MM.1S (cell line): ENCODE measurements around the gene GAL.

Experiments
- DNase-seq: peaks from one replicate; pipeline ENCODE4 v3.0.0-alpha.2; 2015
- H2AFZ ChIP-seq: fragments of 300-600 bp; sonication (generic); 2 replicates; pipeline ENCODE4 v1.6.0; 2016; ENCODE audit warnings: antibody characterized with exemption, low read length
- H3F3A ChIP-seq: fragments of 300-600 bp; sonication (generic); 2 replicates; pipeline ENCODE4 v1.6.1; 2016; ENCODE audit warnings: mild to moderate bottlenecking, antibody characterized with exemption, low read length, moderate library complexity, mixed read lengths; ENCODE audit not compliant: insufficient read depth
- H3K27ac ChIP-seq: fragments of 300-600 bp; sonication (generic); 2 replicates; pipeline ENCODE4 v1.5.1; 2016; ENCODE audit warnings: mild to moderate bottlenecking, low read length
- H3K27me3 ChIP-seq: fragments of 300-600 bp; sonication (generic); replicated peaks from 2 replicates; pipeline ENCODE4 v1.6.0; 2016; ENCODE audit warnings: low read length; ENCODE audit not compliant: insufficient read depth
- H3K36me3 ChIP-seq: fragments of 300-600 bp; sonication (generic); replicated peaks from 2 replicates; pipeline ENCODE4 v1.6.1; 2016; ENCODE audit warnings: mild to moderate bottlenecking, low read length, mixed read lengths; ENCODE audit not compliant: insufficient read depth
- H3K4me1 ChIP-seq: fragments of 300-600 bp; sonication (generic); 2 replicates; pipeline ENCODE4 v1.6.1; 2016; ENCODE audit warnings: low read length, mixed read lengths
- H3K4me2 ChIP-seq: fragments of 300-600 bp; sonication (generic); 2 replicates; pipeline ENCODE4 v1.6.0; 2016; ENCODE audit warnings: low read depth, low read length
- H3K4me3 ChIP-seq: fragments of 300-600 bp; sonication (generic); 2 replicates; pipeline ENCODE4 v1.5.1; 2016; ENCODE audit warnings: low read length, mixed read lengths
- H3K79me2 ChIP-seq: fragments of 300-600 bp; sonication (generic); 2 replicates; pipeline ENCODE4 v1.6.1; 2016; ENCODE audit warnings: mixed run types, low read length, mixed read lengths
- H3K9ac ChIP-seq: fragments of 300-600 bp; sonication (generic); 2 replicates; pipeline ENCODE4 v1.6.1; 2016; ENCODE audit warnings: low read length, mixed read lengths
- H3K9me2 ChIP-seq: fragments of 300-600 bp; sonication (generic); replicated peaks from 2 replicates; pipeline ENCODE4 v1.6.1; 2016; ENCODE audit warnings: mild to moderate bottlenecking, low read length, mixed read lengths; ENCODE audit not compliant: insufficient read depth
- H3K9me3 ChIP-seq: fragments of 300-600 bp; sonication (generic); replicated peaks from 2 replicates; pipeline ENCODE4 v1.6.1; 2016; ENCODE audit warnings: mild to moderate bottlenecking, low read length, mixed read lengths; ENCODE audit not compliant: insufficient read depth
- H4K20me1 ChIP-seq: fragments of 300-600 bp; sonication (generic); 2 replicates; pipeline ENCODE4 v1.6.1; 2016; ENCODE audit warnings: mild to moderate bottlenecking, low read length, moderate library complexity, mixed read lengths; ENCODE audit not compliant: insufficient read depth
- CTCF ChIP-seq: fragments of 300-600 bp; sonication (generic); IDR thresholded peaks from 2 replicates; pipeline ENCODE4 v1.5.1; 2016; ENCODE audit warnings: antibody characterized with exemption, low read length, mixed read lengths
- EZH2 ChIP-seq: fragments of 300-600 bp; sonication (generic); optimal IDR thresholded peaks from 2 replicates; pipeline ENCODE3; 2017; ENCODE audit warnings: low read depth, mild to moderate bottlenecking, antibody characterized with exemption, low read length, mixed read lengths
- EZH2phosphoT487 ChIP-seq: fragments of 300-600 bp; sonication (generic); IDR thresholded peaks from 2 replicates; pipeline ENCODE4 v1.6.1; 2018; ENCODE audit warnings: antibody characterized with exemption, low read length

The GAL gene

DNA sequence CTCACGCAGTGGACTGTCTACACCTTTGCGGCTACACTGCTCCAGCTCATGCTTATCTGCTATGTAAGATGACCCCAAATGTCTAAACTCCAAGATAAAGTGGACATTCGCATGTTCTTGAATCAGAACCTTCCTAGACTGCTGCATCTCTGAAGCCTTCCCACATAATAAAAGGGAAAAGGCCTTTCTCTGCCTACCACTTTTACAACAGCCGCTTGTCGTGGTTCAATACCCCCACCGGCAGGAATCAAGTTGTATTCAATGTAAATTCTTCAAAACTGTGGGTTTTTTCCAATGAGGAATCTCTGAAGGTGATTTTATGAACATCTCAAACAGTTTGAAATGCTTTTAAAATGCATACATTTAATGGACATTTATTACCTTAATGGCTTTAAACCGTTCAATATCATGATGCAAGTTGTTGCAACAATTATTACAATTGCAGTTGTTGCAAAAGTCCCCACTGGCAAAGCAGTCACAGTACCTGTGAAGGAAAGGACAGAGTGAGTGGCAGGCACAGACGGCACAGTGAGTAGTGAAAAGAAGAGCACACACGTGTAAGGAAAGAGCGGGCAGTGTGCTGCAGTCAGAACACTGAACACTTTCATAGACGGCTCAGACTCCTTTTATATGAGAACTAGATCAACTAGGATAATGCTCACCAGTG is 31.2 kb downstream of the GAL start:
- no peak for TF ChIP-seq CTCF
- no peak for TF ChIP-seq EZH2phosphoT487
- TF ChIP-seq EZH2 = no peak
- H3K27me3 ChIP-seq = no peaks in the 10 kb centered on the region

GRCh38 chr11:68721075-68721474 is 36.7 kb downstream of the GAL start:
- H3K79me2 ChIP-seq = no peaks in the 10 kb centered on the region
- H2AFZ ChIP-seq = no peak overlapping the region
- H4K20me1 ChIP-seq = no peaks in the 10 kb centered on the region
- H3K36me3 ChIP-seq = no peaks in the 10 kb centered on the region
- no peaks in the 10 kb centered on the region for H3K9me3 ChIP-seq
- H3K27ac ChIP-seq = no peak overlapping the region
- H3K4me2 ChIP-seq = no peak overlapping the region
- H3K4me3 ChIP-seq = no peak overlapping the region
- H3K9ac ChIP-seq = no peak overlapping the region
- no peaks in the 10 kb centered on the region for H3K27me3 ChIP-seq
- TF ChIP-seq CTCF = no peak
- no peak for TF ChIP-seq EZH2
- no peak for TF ChIP-seq EZH2phosphoT487
- H3K4me1 ChIP-seq = no peaks in the 10 kb centered on the region
- no peak for DNase-seq
- no peaks in the 10 kb centered on the region for H3F3A ChIP-seq
- H3K9me2 ChIP-seq = no peaks in the 10 kb centered on the region

More for the DNA sequence above, 31.2 kb downstream of the GAL start:
- no peak overlapping the region for H3K27ac ChIP-seq
- H3K36me3 ChIP-seq = no peaks in the 10 kb centered on the region
- H4K20me1 ChIP-seq = no peaks in the 10 kb centered on the region
- H3K9me2 ChIP-seq = no peaks in the 10 kb centered on the region
- no peaks in the 10 kb centered on the region for H3K4me1 ChIP-seq
- H3K9ac ChIP-seq = no peak overlapping the region
- no peaks in the 10 kb centered on the region for H3K9me3 ChIP-seq
- no peaks in the 10 kb centered on the region for H3F3A ChIP-seq
- H3K4me2 ChIP-seq = no peak overlapping the region
- DNase-seq = no peak
- H3K79me2 ChIP-seq = no peaks in the 10 kb centered on the region
- no peak overlapping the region for H3K4me3 ChIP-seq
- H2AFZ ChIP-seq = no peak overlapping the region

GRCh38 chr11:68722143-68722542 is 37.8 kb downstream of the GAL start:
- no peak for DNase-seq
- no peaks in the 10 kb centered on the region for H3F3A ChIP-seq
- no peaks in the 10 kb centered on the region for H4K20me1 ChIP-seq
- no peaks in the 10 kb centered on the region for H3K9me3 ChIP-seq
- H2AFZ ChIP-seq = no peak overlapping the region
- H3K4me1 ChIP-seq = no peaks in the 10 kb centered on the region
- H3K27me3 ChIP-seq = no peaks in the 10 kb centered on the region
- TF ChIP-seq EZH2phosphoT487 (no peak), CTCF (no peak), EZH2 (no peak)
- no peak overlapping the region for H3K4me3 ChIP-seq
- H3K79me2 ChIP-seq = no peaks in the 10 kb centered on the region
- H3K4me2 ChIP-seq = no peak overlapping the region
- no peak overlapping the region for H3K9ac ChIP-seq
- no peak overlapping the region for H3K27ac ChIP-seq
- no peaks in the 10 kb centered on the region for H3K36me3 ChIP-seq
- H3K9me2 ChIP-seq = no peaks in the 10 kb centered on the region
